ENCODE data around the gene VCAN. TPM values are rescaled to one million over a fixed set of nuclear protein-coding genes. Genes with fewer than 3 reads are reported as not detected.

Gene VCAN
- total and polyA plus RNA-seq, 2 experiments from 2014 or later: 133 to 404 TPM

GRCh38 chr5:83517072-83517687, 45.6 kb downstream of the VCAN start:
- H3K9me3 Mint-ChIP-seq: no peaks in the 10 kb centered on the region
- Histone ChIP-seq H3F3A (replicated peaks; ENCODE audit: low read depth) (no peaks in the 10 kb centered on the region), H3K9me2 (ENCODE audit: insufficient read depth) (peaks cover 8% of the 10 kb centered on the region; the same call in 1 of the 2 replicates), H3K4me1 (ENCODE audit: insufficient read depth) (no peaks in the 10 kb centered on the region), H3K36me3 (ENCODE audit: insufficient read depth) (peaks cover 33% of the 10 kb centered on the region; the same call in 1 of the 2 replicates), H3K4me2 (no peak overlapping the region), H3K27me3 (ENCODE audit: insufficient read depth) (no peaks in the 10 kb centered on the region), H3K27ac (ENCODE audit: low read depth) (0 out of 2 replicates have a peak overlapping the region, but pooled peaks have one; percentile 30), H3K79me2 (replicated peaks; ENCODE audit: insufficient read depth) (no peaks in the 10 kb centered on the region; the same call in 1 of the 2 replicates), H2AFZ (no peak overlapping the region), H3K4me3 (no peak overlapping the region), H4K20me1 (replicated peaks; ENCODE audit: insufficient read depth) (no peaks in the 10 kb centered on the region)
- H3K4me1 Mint-ChIP-seq: peaks cover 3% of the 10 kb centered on the region; the same call in 2 of the 3 replicates
- no peak for DNase-seq (ENCODE audit: low spot score)
- peaks cover 76% of the 10 kb centered on the region for H3K36me3 Mint-ChIP-seq (ENCODE audit: low read depth)
- no peak for ATAC-seq
- no peak overlapping the region for H3K4me3 Mint-ChIP-seq
- no peak overlapping the region for H3K27ac Mint-ChIP-seq
- TF ChIP-seq ETS1 (IDR thresholded peaks at IDR 0.05) (no peak), NANOG (IDR thresholded peaks at IDR 0.05; ENCODE audit: borderline replicate concordance) (no peak), CTCF (conservative IDR thresholded peaks at IDR 0.05; ENCODE audit: low read depth in 2 of 2) (no peak), REST (IDR thresholded peaks at IDR 0.05; ENCODE audit: unreplicated experiment) (no peak), ZNF462 (CRISPR knock-in tag; IDR thresholded peaks at IDR 0.05) (no peak), POLR2AphosphoS5 (IDR thresholded peaks at IDR 0.05; ENCODE audit: low read depth) (no peak), ZNF331 (CRISPR knock-in tag; IDR thresholded peaks at IDR 0.05; ENCODE audit: low read depth) (no peak)
- H3K27me3 Mint-ChIP-seq (ENCODE audit: insufficient read depth, low read depth, poor library complexity): no peaks in the 10 kb centered on the region

Measured in GM23338 (cell line).